Measurements from ENCODE around the gene PCYT2. TPM values are rescaled to one million over a fixed set of nuclear protein-coding genes. Genes with fewer than 3 reads are reported as not detected.

The PCYT2 gene
- total and polyA plus RNA-seq, 10 of the 15 experiments (the other 5 are each of a cell fraction or from before 2014, with no cell fraction given): 0.63 to 72.0 (median 45.0) TPM

DNA sequence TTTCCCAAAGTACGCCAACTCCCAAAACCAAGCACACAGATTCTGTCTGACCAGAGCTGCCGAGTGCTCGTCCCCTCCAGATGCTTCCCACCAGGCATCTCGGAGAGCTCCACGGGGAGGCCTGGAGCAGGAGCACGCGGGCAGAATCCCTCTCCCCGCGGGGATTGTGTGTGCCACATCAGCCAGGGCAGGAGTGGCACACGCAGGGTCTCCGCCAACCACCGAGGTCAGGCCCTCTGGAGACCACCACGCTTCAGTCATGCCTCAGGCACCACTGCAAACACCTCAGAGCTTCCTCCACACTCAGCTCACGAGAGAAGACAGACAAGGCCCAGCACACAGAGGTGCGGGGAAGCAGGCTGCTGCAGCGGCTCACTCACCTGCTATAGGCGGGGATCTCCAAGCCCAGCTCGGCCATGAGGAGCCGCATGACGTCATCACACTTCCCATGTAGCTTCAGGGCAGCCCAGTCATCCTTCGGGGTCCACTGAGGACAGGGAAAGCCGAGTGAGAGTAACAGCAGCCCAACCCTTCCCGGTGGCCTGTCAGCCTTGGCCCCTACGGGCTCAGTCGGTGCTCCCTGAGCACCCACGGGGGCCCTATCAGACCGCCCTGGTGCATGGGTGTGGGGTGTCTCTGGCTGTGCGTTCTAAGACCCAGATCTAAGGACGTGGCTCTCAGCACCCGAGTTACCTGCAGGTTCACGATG, 2.3 kb upstream of the PCYT2 start (continued):
- no peak for TF ChIP-seq ELK1 (IDR thresholded peaks at IDR 0.05; ENCODE audit: low read depth, low read length)
- TF ChIP-seq CREB1 (IDR thresholded peaks at IDR 0.05; ENCODE audit: low read depth): no peak
- TF ChIP-seq USF1 (IDR thresholded peaks at IDR 0.05; ENCODE audit: borderline replicate concordance, extremely low read length, insufficient read depth, low read depth, low read length): no peak

DNA sequence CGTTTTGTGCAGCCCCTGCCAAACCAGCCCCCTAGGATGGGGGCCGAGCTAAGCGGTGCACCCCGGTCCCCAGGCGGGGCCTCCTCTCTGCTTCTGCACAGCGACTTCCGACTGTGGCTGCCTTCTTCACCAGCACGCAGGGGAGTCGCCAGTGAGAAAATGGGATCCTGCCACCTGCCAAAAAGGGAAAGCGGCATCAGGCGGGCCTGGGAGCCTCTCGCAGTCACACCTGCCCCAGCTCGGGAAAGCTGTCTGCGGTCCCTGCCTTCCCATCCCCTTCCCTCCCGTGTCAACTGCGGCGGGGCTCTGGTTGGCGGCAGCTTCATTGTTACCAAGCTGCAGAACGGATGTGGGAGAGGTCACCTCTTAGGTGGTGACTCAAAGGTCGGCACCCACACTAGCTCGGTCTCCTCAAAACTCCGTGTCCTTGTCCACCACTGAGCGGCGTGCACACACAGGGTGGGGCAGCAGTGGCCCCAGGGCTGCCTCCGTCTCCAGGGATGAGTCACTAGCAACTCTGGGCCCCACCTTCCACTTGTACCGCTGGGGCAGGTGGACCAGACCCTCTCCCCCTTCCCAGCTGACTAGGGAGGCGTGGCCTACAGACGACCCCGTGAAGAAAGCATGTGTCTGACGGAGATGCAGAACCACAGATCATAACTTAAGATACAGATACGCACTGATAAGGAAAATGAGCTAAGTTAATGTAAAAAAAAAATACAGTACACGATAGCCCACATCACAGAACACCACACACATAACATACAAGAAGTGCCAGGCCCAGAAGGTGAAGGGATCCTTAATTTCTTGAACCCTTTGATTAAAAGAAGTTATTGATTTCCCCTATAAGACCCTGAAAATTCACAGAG, 1.5 kb upstream of the PCYT2 start:
- Histone ChIP-seq H4K20me1 (ENCODE audit: control insufficient read depth, insufficient read depth) (no peaks in the 10 kb centered on the region), H3K79me2 (ENCODE audit: control insufficient read depth, insufficient read depth, low read length) (peaks cover 34% of the 10 kb centered on the region), H3K9ac (ENCODE audit: control insufficient read depth, insufficient read depth, low read length) (no peak overlapping the region), H3K27me3 (replicated peaks in 1 of 2; ENCODE audit: control insufficient read depth in 2 of 2, insufficient read depth in 2 of 2, low read length in 1 of 2) (no peaks in the 10 kb centered on the region), H3K4me2 (ENCODE audit: control insufficient read depth, insufficient read depth) (no peak overlapping the region), H3K36me3 (ENCODE audit: control insufficient read depth in 2 of 2, insufficient read depth in 2 of 2, low read length in 1 of 2) (peaks cover 11 to 28% of the 10 kb centered on the region in 2 experiments), H3K27ac (ENCODE audit: control insufficient read depth, insufficient read depth) (no peak overlapping the region), H3K9me3 (replicated peaks; ENCODE audit: control insufficient read depth, insufficient read depth, low read length) (no peaks in the 10 kb centered on the region), H3K4me1 (ENCODE audit: control insufficient read depth, insufficient read depth, low read length) (peaks cover 11% of the 10 kb centered on the region), H2AFZ (ENCODE audit: control insufficient read depth, low read depth, low read length) (no peak overlapping the region), H3K4me3 (no peak overlapping the region)
- FAIRE-seq: no peak
- 93% methylated on average over 28 of the region's 32 CpGs for WGBS (ENCODE audit: insufficient coverage, insufficient replicate concordance, low lambda C conversion rate, missing lambda C conversion rate)
- ChIA-PET CTCF (interaction anchor here (1.5 kb wide), 1 partner anchor 12 kb away, joined by 4 read pairs; no protein-coding TSS in a partner anchor), SMC1A (ENCODE audit: uncharacterized antibody, unreplicated experiment) (interaction anchor here (1.0 to 1.1 kb wide), 2 partner anchors 15 to 43 kb away, joined by 3 read pairs; partner anchors contain the start of gene MAFG), POLR2A (interaction anchor here (0.5 kb wide), 1 partner anchor 617 kb away, joined by 5 read pairs; the partner anchor contains the start of gene SLC38A10), RAD21 (ENCODE audit: unreplicated experiment) (no interaction called here)
- intact Hi-C loops (cut with micrococcal nuclease; ENCODE audit: unreplicated experiment) (no loop called here), in situ Hi-C loops (cut with MboI) (no loop called here)
- TF ChIP-seq MYC (IDR thresholded peaks at IDR 0.05; ENCODE audit: insufficient read depth, insufficient read length, insufficient replicate concordance, low read length, severe bottlenecking): no peak
- no TSS peak for BruUV-seq (replicated peaks)
- DNase-seq (ENCODE audit: low read depth, low spot score): no peak
- no peak for ATAC-seq

All from GM12878 (cell line).